GM13977 (cell line): ENCODE data around the gene CACNA1D.

Experiments used
- DNase-seq: peaks from one replicate; pipeline ENCODE4 v3.0.0; 2012; ENCODE audit warnings: low spot score
- in situ Hi-C: fragments of 300-500 bp; cut with MboI; formaldehyde crosslinking; loops from one replicate; pipeline ENCODE4 v1.12.0; 2022; ENCODE audit warnings: low sequenced_read_pairs, low pct_unique_long_range_greater_than_20kb, mixed read lengths, inconsistent platforms; ENCODE audit not compliant: unreplicated experiment
- TF ChIP-seq, protein P1 (sequence below): IDR thresholded peaks from 2 replicates; pipeline ENCODE4 v1.5.1; 2012; ENCODE audit warnings: mild to moderate bottlenecking, control low read depth; ENCODE audit not compliant: insufficient read depth; ENCODE audit errors: extremely low read depth, missing control alignments

CACNA1D gene

DNA sequence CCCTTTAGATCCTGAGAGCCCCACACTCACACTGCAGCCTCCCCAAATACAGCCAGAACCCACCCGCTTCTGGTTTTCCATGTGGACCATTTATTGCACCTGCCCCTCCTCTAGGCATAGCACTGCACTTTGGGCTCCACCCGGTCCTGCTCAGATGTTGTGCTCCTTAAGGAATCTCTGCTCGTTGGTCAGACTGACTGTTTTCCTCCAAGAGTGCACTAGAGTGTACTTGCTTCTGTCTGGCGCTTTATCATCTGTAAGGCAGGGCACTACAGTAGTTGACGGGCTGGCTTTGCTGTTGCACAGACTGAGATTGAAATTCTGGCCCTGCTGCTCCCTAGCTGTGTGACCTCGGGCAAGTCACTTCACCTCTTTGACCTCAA lies 124.1 kb downstream of the CACNA1D start:
- TF ChIP-seq, protein P1, sequence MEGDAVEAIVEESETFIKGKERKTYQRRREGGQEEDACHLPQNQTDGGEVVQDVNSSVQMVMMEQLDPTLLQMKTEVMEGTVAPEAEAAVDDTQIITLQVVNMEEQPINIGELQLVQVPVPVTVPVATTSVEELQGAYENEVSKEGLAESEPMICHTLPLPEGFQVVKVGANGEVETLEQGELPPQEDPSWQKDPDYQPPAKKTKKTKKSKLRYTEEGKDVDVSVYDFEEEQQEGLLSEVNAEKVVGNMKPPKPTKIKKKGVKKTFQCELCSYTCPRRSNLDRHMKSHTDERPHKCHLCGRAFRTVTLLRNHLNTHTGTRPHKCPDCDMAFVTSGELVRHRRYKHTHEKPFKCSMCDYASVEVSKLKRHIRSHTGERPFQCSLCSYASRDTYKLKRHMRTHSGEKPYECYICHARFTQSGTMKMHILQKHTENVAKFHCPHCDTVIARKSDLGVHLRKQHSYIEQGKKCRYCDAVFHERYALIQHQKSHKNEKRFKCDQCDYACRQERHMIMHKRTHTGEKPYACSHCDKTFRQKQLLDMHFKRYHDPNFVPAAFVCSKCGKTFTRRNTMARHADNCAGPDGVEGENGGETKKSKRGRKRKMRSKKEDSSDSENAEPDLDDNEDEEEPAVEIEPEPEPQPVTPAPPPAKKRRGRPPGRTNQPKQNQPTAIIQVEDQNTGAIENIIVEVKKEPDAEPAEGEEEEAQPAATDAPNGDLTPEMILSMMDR: no peak
- no peak for DNase-seq
- in situ Hi-C loops: no loop called here

DNA sequence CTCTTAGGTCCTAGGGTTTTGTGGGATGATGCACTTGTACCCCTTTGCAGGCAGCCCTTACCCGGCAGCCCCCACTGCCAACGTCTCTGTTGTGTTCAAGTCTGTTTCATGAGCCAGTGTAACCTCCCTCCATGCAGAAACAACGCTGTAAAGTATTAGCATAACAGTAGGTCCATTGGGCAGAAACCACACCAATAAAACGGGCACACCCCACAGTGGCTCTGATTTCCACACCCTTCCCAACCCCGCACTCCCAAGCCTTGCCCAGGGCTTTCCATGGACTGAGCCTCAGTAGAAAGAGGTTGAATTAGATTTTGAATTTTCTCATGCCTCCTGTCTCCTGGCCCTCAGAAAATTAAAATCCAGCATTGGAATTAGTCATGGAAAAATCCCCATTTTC lies 124.5 kb downstream of the CACNA1D start:
- in situ Hi-C loops: no loop called here
- TF ChIP-seq, protein P1: no peak

DNA sequence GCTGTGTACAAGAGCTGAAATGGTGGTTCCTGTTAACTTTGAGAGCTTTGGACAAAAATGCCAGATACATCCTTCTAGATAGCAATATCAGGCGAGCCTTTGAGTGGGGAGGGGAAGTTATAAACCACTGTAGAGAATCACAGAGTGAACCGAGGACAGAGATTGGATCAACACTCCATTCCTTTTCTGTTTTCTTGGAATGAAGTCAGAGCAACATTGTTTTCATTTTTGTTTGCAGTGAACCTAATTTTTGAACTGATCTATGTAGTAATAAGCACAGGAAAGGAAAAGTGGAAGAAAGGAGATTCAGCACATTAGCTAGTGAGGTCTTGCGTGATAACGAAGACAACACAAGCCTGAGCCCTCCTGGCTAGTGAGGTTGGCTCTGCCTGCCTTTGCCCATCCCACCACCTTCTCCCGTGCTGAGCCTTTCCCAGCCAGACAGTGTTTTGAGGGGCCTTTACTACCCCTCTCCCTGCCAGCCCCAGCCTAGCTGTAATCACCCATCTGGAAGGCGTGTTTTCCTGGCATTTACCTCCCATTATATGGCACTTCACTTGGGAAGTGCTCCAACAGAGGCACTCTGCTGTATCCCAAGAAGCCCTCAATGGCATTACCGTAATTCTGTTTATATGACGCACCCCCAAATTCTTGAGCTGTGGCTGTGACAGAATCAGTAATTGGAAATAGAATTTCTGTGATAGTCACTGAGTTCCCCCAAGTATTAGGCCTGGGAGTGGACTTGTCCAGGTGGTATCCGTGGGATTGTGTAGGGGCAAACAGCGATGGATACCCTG lies 129.8 kb downstream of the CACNA1D start:
- TF ChIP-seq, protein P1: no peak
- DNase-seq: no peak
- in situ Hi-C loops: no loop called here

More for the DNA sequence above, 124.5 kb downstream of the CACNA1D start:
- no peak for DNase-seq

DNA sequence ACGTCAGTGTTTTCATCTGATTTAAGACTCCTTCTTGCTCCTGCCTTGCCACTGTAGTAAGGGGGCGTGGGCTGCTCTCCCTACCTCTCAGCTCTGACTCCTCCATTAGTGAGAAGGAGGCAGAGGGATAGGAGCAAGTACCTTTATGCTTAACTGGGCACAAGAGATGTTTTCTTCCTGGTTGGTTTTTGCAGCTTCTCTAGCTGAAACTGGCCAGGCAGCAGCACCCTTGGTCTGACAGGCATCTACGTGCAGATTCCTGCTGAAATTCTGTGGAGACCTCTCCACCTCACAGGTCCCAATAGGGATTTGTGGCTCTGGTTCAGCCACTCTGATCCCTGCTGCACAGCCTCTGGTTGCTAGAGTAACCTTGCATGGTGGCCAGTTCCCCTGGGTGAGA lies 132.5 kb downstream of the CACNA1D start:
- DNase-seq: no peak
- in situ Hi-C loops: no loop called here
- TF ChIP-seq, protein P1: no peak

DNA sequence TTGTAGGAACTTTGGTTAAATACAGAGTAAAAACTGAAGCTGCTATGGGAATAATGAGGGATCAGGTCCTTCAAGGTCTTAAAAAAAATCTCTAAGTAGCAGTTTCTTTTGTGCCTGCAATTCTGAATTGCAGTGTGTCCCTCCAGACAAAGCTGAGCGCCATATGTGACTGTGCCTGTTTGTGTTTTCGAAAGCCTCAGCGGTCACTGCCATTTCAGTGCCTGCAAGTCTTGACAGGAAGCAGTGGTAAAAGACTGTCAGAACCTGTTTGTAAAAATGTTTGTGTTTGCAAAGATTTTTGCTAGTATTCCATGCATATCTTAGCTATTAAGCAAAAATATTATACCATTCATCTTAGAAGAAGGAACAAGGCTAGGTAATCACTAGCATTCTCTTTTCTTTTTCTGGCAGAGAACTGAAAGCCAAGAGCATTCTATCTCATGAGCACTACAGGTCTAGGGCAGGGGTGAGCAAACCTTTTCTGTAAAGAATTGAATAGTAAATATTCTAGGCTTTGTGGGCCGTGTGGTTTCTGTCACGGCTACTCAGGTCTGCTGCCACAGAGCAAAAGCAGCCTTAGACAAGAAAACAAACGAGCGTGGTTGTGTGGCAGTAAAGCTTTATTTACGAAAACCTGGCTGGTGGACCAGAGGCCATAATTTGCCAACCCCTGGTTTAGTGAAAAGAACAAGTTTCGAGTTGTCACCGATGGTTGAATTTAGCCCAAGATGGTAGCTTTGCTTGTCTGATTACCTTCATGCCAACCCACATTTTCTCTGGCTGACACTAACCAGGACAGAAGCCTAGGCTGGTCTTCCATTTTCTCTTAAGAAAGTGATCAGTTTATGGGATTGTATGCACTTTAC lies 134.4 kb downstream of the CACNA1D start:
- TF ChIP-seq, protein P1: no peak
- in situ Hi-C loops: no loop called here
- DNase-seq: no peak

DNA sequence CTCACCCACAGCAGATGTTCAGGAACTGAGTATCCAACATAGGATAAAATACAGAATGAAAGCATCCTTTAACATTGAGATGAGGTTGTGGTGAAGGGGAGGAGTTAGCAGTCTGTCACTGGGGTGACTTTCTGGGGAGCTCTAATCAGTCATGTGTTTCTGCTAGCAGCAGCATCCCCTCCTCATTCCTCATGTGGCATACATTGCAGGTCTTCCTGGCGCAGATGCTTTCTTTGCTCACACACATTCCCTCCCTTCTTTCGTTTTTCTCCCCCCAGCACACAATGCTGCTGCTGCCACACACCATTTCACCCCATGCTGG lies 135.0 kb downstream of the CACNA1D start:
- no peak for DNase-seq
- in situ Hi-C loops: no loop called here
- TF ChIP-seq, protein P1: no peak
